ENCODE measurements around the gene HES3. TPM values are rescaled to one million over a fixed set of nuclear protein-coding genes. Genes with fewer than 3 reads are reported as not detected.

Gene HES3
- total and polyA plus RNA-seq, 2 of the 4 experiments (the other 2 are of a cell fraction): not detected

DNA sequence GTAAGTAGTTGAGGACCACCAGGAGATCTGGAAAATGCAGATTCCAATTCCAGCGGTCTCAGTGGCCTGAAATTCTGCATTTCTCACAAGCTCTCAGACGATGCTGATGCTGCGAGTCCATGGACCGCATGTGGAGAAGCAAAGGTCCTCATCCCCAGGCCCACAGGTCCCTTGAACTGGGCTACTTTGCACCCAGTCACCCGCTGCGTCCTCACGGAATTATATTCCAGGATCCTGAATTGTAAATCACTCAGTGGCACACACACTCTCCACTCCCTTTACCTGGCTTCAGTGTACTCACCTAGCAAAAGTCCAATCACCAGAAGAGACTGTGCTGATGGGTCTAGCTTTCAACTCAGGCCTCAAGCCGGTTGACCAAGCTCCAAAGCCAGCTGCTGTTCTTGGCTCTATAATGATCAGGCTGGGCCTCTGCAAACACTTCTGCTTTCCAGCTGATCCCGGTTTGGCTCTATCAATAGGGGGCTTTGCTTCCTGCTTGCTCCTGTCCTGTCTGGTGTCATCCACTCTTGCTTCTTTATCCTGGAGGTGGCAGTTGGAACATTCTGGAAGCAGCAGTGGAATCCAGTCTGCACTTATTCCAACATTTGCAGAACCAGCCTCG lies 43.7 kb upstream of the HES3 start:
- H2AK9ac ChIP-seq (replicated peaks; ENCODE audit: low read depth, low read length, poor library complexity): peak overlapping the region; percentile 21
- intact Hi-C loops (cut with micrococcal nuclease) (no loop called here), dilution Hi-C loops (cut with HindIII; ENCODE audit: low sequenced_read_pairs, unreplicated experiment) (no loop called here), in situ Hi-C loops (cut with MboI; ENCODE audit: low sequenced_read_pairs) (no loop called here)
- peak overlapping the region; percentile 73 for H2BK120ac ChIP-seq (ENCODE audit: low read depth, low read length)
- no peak overlapping the region; the same call in 1 of the 2 replicates for H3K18ac ChIP-seq (ENCODE audit: low read depth, low read length)
- H3K4me2 ChIP-seq (ENCODE audit: low read depth, low read length): peak overlapping the region; percentile 42
- H4K8ac ChIP-seq (ENCODE audit: low read depth in 2 of 2, low read length in 2 of 2): peak overlapping the region; percentile 99
- ATAC-seq (ENCODE audit: low read depth): no peak
- peak overlapping the region; percentile 82 for H4K5ac ChIP-seq (ENCODE audit: low read depth, low read length)
- peaks cover 4% of the 10 kb centered on the region; the same call in 1 of the 2 replicates for H3K4me1 ChIP-seq (ENCODE audit: control insufficient read depth, insufficient read depth, low read length)
- peak overlapping the region; percentile 98; the same call in 1 of the 2 replicates for H2AK5ac ChIP-seq (ENCODE audit: low read depth, low read length)
- H3K9me1 ChIP-seq (ENCODE audit: insufficient read depth, low read length): peaks cover 15% of the 10 kb centered on the region
- peak overlapping the region; percentile 92 for H3K4ac ChIP-seq (ENCODE audit: low read depth, low read length)
- H3K9ac ChIP-seq (ENCODE audit: low read depth, low read length): peak overlapping the region; percentile 26
- peak overlapping the region; percentile 53 for H3K27ac ChIP-seq (ENCODE audit: insufficient read depth, low read length)
- H2BK5ac ChIP-seq (ENCODE audit: low read depth, low read length, poor library complexity, severe bottlenecking): peak overlapping the region; percentile 75
- peak overlapping the region; percentile 49 for H3K23ac ChIP-seq (ENCODE audit: low read depth, low read length)
- H2BK15ac ChIP-seq (ENCODE audit: low read depth, low read length): peak overlapping the region; percentile 45; the same call in 2 of the 3 replicates
- peaks cover 11 to 35% of the 10 kb centered on the region in 2 experiments for H3K79me1 ChIP-seq (ENCODE audit: low read depth in 1 of 2, low read length in 2 of 2)
- peak overlapping the region; percentile 35 for H2BK20ac ChIP-seq (ENCODE audit: low read depth, low read length)
- peak overlapping the region; percentile 70 for H3K4me3 ChIP-seq (ENCODE audit: insufficient read depth, low read depth, low read length)
- ChIA-PET POLR2A (ENCODE audit: unreplicated experiment) (no interaction called here), CTCF (no interaction called here)
- TF ChIP-seq FOS (IDR thresholded peaks at IDR 0.05; ENCODE audit: low read depth, low read length): no peak
- TF ChIP-seq CEBPB (IDR thresholded peaks at IDR 0.05; ENCODE audit: low read depth, low read length): no peak
- no peak for TF ChIP-seq CTCF (conservative IDR thresholded peaks at IDR 0.05; ENCODE audit: low read depth, low read length)
- TF ChIP-seq CHD1 (IDR thresholded peaks at IDR 0.05; ENCODE audit: low read depth, low read length): no peak
- TF ChIP-seq ELK1 (IDR thresholded peaks at IDR 0.05; ENCODE audit: borderline replicate concordance, low read depth, low read length): no peak
- TF ChIP-seq, protein P1, sequence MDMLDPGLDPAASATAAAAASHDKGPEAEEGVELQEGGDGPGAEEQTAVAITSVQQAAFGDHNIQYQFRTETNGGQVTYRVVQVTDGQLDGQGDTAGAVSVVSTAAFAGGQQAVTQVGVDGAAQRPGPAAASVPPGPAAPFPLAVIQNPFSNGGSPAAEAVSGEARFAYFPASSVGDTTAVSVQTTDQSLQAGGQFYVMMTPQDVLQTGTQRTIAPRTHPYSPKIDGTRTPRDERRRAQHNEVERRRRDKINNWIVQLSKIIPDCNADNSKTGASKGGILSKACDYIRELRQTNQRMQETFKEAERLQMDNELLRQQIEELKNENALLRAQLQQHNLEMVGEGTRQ (IDR thresholded peaks at IDR 0.05; ENCODE audit: low read depth, low read length): no peak
- no peak for TF ChIP-seq BHLHE40 (IDR thresholded peaks at IDR 0.05; ENCODE audit: low read depth, low read length)
- TF ChIP-seq RAD21 (IDR thresholded peaks at IDR 0.05; ENCODE audit: low read length): no peak
- no peak for TF ChIP-seq MAFK (IDR thresholded peaks at IDR 0.05; ENCODE audit: low read depth, low read length)
- no peak for TF ChIP-seq MAZ (IDR thresholded peaks at IDR 0.05; ENCODE audit: borderline replicate concordance, low read depth, low read length)
- no peak for TF ChIP-seq NFE2L2 (IDR thresholded peaks at IDR 0.05; ENCODE audit: low read depth, low read length)
- no peak for TF ChIP-seq RFX5 (IDR thresholded peaks at IDR 0.05; ENCODE audit: low read depth, low read length)
- no peak for TF ChIP-seq SMC3 (IDR thresholded peaks at IDR 0.05; ENCODE audit: low read depth, low read length)
- TF ChIP-seq POLR2A (IDR thresholded peaks at IDR 0.05; ENCODE audit: low read depth, low read length): no peak
- TF ChIP-seq MXI1 (IDR thresholded peaks at IDR 0.05; ENCODE audit: borderline replicate concordance, low read depth, low read length): no peak
- TF ChIP-seq RCOR1 (IDR thresholded peaks at IDR 0.05; ENCODE audit: insufficient replicate concordance, low read length): no peak
- no peaks in the 10 kb centered on the region for H3K9me3 ChIP-seq (ENCODE audit: control insufficient read depth, insufficient read depth, low read length)
- H4K91ac ChIP-seq (ENCODE audit: insufficient read depth, low read depth, low read length): peak overlapping the region; percentile 93
- whole genome bisulfite sequencing, 2 experiments (ENCODE audit: extremely low coverage in 2 of 2, insufficient read length in 1 of 2): 60% methylated on average over 10 of the region's 10 CpGs; no CpG with 5 or more reads in 1 of the 2 experiments
- H2AFZ ChIP-seq (replicated peaks; ENCODE audit: low read length, poor library complexity): peak overlapping the region; percentile 95
- peaks cover 6% of the 10 kb centered on the region for H3K36me3 ChIP-seq (ENCODE audit: control insufficient read depth, insufficient read depth, low read length)
- H3K56ac ChIP-seq (ENCODE audit: extremely low read depth, insufficient read depth, low read length): peak overlapping the region; percentile 91
- H3K14ac ChIP-seq (replicated peaks; ENCODE audit: low read depth, low read length): peak overlapping the region; percentile 74
- no peaks in the 10 kb centered on the region for H3K27me3 ChIP-seq (ENCODE audit: control insufficient read depth, insufficient read depth, low read length)
- DNase-seq: no peak
- BruUV-seq (replicated peaks): no TSS peak
- H4K20me1 ChIP-seq (ENCODE audit: insufficient read depth, low read length): peaks cover 21% of the 10 kb centered on the region; the same call in 1 of the 2 replicates

Data from IMR-90 (cell line).